ENCODE measurements around the gene COX6A2.

GRCh38 chr16:31403590-31404352, 24.4 kb downstream of the COX6A2 start:
- TF ChIP-seq CTCF (optimal IDR thresholded peaks at IDR 0.05 in 1 of 3, IDR thresholded peaks at IDR 0.05 in 1 of 3, conservative IDR thresholded peaks at IDR 0.05 in 1 of 3; ENCODE audit: extremely low read depth in 1 of 3, insufficient read depth in 2 of 3, low read length in 3 of 3) (no peak), EZH2 (IDR thresholded peaks at IDR 0.05; ENCODE audit: low read length) (no peak)

Data from keratinocyte (primary cell).